LNCAP (cell line): ENCODE results near the gene SKIC2.

Source experiments
- TF ChIP-seq, protein P1 (sequence below): fragments of 450-650 bp; IDR thresholded peaks from 2 replicates; pipeline ENCODE4 v1.5.1; 2017; ENCODE audit warnings: mild to moderate bottlenecking

SKIC2 gene

DNA sequence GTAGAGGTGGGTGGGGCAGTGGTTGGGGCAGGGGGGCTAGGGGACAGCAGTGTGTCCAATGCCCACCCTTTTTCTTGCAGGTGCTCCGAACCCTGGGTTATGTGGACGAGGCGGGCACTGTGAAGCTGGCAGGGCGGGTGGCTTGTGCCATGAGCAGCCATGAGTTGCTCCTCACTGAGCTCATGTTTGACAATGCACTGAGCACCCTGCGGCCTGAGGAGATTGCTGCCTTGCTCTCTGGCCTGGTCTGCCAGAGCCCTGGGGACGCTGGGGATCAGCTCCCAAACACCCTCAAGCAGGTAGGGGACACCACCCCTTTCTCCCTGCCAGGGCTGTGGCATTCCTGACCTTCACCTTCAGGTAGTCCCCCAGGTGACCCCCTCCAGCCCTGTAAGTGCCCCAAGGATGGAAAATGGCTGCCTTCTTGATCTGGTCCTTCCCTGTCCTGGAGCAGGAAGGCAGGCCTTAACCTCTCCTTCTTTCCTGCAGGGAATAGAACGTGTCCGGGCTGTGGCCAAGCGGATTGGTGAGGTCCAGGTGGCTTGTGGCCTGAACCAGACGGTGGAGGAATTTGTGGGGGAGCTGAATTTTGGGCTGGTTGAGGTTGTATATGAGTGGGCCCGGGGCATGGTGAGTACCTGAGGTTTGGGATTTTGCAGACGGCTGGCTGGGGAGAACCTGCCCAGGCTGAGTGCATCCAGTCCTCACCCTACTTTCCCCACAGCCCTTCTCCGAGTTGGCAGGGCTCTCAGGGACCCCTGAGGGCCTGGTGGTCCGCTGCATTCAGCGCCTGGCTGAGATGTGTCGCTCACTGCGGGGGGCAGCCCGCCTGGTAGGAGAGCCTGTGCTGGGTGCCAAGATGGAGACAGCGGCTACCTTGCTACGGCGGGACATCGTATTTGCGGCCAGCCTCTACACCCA is 10.1 kb downstream of the SKIC2 start:
- TF ChIP-seq, protein P1, sequence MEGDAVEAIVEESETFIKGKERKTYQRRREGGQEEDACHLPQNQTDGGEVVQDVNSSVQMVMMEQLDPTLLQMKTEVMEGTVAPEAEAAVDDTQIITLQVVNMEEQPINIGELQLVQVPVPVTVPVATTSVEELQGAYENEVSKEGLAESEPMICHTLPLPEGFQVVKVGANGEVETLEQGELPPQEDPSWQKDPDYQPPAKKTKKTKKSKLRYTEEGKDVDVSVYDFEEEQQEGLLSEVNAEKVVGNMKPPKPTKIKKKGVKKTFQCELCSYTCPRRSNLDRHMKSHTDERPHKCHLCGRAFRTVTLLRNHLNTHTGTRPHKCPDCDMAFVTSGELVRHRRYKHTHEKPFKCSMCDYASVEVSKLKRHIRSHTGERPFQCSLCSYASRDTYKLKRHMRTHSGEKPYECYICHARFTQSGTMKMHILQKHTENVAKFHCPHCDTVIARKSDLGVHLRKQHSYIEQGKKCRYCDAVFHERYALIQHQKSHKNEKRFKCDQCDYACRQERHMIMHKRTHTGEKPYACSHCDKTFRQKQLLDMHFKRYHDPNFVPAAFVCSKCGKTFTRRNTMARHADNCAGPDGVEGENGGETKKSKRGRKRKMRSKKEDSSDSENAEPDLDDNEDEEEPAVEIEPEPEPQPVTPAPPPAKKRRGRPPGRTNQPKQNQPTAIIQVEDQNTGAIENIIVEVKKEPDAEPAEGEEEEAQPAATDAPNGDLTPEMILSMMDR: no peak

DNA sequence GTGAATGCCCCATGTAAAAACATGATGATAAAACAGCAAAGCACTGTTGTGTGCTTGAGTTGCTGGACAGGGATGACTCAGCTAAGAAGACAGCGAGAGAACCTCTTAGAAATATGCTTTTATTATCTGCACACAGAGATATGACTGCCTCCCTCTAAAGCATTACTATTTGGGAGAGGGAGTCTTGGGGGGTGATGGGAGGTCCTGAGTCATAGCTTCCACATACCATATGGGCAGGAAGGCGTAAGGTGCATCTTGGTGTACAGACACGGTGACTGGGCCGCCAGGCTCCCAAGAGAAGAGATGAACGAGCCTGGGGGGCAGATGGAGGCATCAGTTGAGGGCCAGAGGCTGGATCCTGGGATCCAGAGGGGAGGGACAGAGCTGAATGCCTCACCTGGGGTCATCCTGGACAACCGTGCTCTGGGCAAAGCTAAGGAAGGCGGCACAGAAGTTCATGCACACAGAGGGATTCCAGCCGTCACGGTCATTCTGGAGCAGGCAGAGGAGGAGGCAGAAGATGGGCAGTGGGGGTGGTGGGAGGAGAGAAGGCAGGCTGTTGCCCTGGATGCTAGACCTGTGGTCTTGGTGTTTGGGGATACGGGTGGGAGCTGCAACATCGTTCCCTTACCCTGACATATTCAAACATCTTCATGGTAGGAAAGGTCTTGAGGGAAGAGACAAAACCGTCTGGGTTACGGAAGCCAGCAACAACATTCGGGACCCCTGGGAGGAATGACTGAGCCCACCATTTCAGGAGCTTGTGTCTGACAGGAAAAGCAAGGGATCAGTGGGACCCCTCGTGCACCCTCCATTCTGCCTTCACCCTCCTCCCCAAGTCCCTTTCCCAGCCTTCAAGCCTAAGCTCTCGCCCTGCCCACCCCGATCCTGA is 11.0 kb downstream of the SKIC2 start:
- TF ChIP-seq, protein P1: no peak

DNA sequence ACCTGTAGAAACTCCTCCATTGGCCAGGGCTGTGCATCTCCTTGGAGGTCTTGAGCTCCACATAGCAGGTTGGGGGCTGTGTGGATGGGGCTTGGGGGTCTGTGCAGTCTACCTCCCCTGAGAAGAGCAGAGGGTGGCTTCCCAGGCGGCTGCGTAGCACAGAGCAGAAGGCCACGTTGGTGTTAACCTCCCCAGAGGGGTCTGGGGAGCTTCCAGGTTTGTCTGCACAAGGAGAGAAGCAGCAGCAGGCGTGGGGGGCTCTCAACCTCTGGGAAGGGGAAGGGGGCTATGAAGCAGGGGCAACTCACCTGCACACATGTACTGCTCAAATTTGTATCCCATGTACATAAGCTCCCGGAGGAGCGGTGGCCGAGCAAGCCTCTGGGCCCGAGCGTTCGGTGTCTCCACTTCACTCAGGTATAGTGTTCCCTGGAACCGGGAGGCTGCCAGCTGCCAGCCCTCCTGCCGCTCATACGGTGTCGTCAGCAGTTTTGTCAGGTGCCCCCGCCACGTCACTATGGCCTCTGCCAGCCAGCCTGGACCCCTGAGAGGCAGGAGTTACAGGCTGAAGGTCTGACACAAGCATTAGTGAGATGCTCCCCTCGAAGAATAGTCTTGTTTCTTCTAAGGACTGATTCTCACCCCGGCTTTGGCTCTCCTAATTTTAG is 11.8 kb downstream of the SKIC2 start:
- TF ChIP-seq, protein P1: no peak

DNA sequence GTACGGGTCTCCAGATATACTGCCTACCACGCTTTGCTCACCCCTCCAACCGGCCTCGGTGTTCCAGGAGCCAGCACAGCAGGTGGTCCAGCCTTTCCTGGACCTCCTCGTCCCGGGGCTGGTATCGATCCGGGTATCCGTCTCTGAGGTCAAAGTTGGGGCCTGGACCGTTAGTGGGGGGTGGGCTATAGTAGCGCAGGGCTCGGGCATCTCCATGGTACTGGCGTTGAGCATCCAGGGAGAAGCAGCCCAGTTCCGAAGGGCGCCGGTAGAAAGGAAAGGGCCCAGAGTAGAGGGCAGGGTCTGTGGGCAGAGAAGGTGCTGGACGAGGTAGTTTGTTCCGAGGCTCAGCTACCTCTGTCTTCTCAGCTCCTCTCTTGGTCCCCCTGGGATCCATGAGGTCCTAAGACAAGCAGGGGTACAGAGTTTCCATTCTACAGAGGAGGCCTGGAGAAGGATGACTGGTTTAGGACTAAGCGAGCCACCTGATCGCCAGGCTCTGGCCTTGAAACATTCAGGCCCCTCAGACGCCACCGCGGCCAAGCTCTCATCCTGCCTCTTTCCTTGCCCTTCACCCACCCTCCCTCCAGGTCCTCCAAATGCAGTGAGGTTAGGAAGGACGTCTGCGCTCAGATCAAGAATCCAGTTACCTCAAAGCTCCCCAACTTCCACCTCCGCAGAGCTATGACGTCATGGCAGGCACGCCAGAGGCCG is 12.5 kb downstream of the SKIC2 start:
- TF ChIP-seq, protein P1: no peak

DNA sequence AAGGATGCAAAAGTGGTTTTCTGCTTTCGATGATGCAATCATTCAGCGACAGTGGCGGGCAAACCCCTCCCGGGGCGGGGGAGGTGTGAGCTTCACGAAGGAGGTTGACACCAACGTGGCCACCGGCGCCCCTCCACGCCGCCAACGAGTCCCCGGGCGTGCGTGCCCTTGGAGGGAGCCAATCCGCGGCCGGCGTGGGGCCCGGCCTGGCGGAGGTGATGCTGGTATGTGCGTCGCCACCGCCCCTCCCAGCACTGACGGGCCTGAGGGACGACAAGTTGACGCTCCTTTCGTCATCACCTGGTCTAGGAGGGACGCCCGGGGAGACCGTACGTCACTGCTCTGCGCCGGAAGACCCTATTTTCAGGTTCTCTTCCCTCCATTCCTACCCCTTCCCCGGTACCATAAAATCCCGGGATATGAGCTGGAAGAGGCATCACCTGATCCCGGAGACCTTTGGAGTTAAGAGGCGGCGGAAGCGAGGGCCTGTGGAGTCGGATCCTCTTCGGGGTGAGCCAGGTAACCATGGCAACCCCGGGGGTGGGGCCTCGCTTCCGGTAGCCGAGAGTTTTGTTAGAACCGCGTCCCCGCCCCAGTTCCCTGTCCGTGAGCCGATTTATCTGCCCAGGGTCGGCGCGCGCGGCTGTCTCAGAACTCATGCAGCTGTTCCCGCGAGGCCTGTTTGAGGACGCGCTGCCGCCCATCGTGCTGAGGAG is 13.2 kb downstream of the SKIC2 start, which contains the start of gene DXO:
DXO (minus strand) TSS at position 146 of the 716 bp plus-strand sequence. CDS start 463 bp downstream, outside the sequence.
- TF ChIP-seq, protein P1: no peak

DNA sequence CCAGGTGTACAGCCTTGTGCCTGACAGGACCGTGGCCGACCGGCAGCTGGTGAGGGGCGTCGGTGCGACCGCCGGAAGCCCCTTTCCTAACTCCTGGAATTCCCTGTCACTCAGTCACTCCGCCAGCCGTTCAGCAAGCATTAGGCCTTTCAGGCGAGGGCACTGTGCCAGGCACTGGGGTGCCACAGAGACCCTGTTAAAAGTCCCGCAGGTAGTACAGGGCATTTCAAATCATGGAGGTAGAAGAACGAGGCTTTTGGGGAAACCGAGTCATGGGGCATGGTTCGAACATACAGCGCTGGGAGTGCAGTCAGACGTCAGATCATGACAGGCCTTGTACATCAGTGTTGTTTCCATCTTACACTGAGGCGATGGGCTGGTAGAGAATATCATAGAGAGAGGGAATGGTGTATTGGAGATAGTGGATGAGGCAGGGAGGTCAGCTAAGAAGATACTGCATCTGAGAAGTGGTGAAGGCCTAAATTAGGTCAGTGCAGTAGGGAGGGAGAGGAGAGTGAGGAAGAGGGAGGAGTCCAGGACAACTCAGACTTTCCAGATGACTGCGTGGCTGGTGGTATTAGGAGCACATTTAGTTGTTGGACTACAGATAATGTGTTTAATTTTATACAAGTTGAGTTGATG is 13.9 kb downstream of the SKIC2 start:
- TF ChIP-seq, protein P1: no peak
